ENCODE measurements around the gene MAP6D1.

DNA sequence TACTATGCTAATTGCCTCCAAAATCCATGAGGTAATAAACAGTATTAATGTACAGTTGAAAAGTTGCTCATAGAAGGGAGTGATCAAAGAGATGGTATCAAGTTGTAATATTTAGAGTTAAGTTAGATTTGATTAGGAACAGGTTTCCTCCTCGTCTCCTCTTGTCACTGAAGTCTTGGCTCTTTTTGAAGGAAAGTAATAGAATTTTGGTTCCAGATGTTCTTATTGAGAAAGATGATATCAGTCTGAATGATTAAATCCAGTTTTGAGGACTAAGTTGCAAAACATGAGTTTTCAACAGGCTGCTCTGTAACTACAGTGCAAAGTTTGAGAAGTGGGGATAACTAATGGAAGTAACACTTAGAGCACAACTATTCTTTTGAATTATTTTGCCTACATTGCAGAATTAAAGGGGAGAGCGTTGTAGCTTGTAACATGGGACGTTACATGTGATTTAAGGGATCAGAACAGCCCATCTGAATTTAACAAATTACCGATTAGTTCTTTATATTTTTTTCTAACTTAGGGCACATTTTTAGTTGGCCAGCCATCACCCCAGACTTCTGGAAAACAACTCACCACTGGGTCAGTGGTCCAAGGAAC lies 48.3 kb downstream of the MAP6D1 start:
- no peak for TF ChIP-seq CTCF (IDR thresholded peaks at IDR 0.05)
- no peak for TF ChIP-seq EP300 (IDR thresholded peaks at IDR 0.05)
- TF ChIP-seq POLR2A (IDR thresholded peaks at IDR 0.05), result no peak
